GM18861 (cell line): ENCODE measurements around the gene SLC18A3.

Source experiments
- ATAC-seq: cut with Tn5 transposase; IDR thresholded peaks from one replicate; pipeline ENCODE4 v1.9.1; 2021; ENCODE audit not compliant: unreplicated experiment

The SLC18A3 gene

GRCh38 chr10:49649936-49650723, 40.0 kb downstream of the SLC18A3 start:
- ATAC-seq, result no peak

GRCh38 chr10:49650724-49651034, 40.6 kb downstream of the SLC18A3 start:
- no peak for ATAC-seq

GRCh38 chr10:49651039-49651835, 41.1 kb downstream of the SLC18A3 start:
- ATAC-seq, result no peak

GRCh38 chr10:49651917-49652316, 41.8 kb downstream of the SLC18A3 start:
- no peak for ATAC-seq

- ATAC-seq, result no peak
These were observed 42.5 kb downstream of the SLC18A3 start for GRCh38 chr10:49652421-49653272.

- ATAC-seq, result no peak
These were observed 43.3 kb downstream of the SLC18A3 start for GRCh38 chr10:49653273-49653929.

- no peak for ATAC-seq
These were observed 44.1 kb downstream of the SLC18A3 start for GRCh38 chr10:49654036-49654693.

GRCh38 chr10:49655099-49655498, 45.0 kb downstream of the SLC18A3 start:
- no peak for ATAC-seq

- no peak for ATAC-seq
These were observed 46.9 kb downstream of the SLC18A3 start for GRCh38 chr10:49656845-49657493.

- no peak for ATAC-seq
These were observed 47.5 kb downstream of the SLC18A3 start for GRCh38 chr10:49657606-49658005.

GRCh38 chr10:49661140-49661856, 51.2 kb downstream of the SLC18A3 start:
- no peak for ATAC-seq
